GM23248 (cell line): Measurements from ENCODE around the gene NPAS2. TPM values are rescaled to one million over a fixed set of nuclear protein-coding genes. Genes with fewer than 3 reads are reported as not detected.

ENCODE experiments used
- DNase-seq: peaks from one replicate; pipeline ENCODE4 v3.0.0-alpha.2; 2015
- H2AFZ ChIP-seq: fragments of 200-600 bp; sonication (generic); 2 replicates; pipeline ENCODE4 v1.6.1; 2016; ENCODE audit warnings: antibody characterized with exemption
- H3F3A ChIP-seq: fragments of 200-600 bp; sonication (generic); 2 replicates; pipeline ENCODE4 v1.6.1; 2016; ENCODE audit warnings: mild to moderate bottlenecking, antibody characterized with exemption, mixed run types; ENCODE audit not compliant: insufficient read depth
- H3K27ac ChIP-seq: fragments of 200-600 bp; sonication (generic); 2 replicates; pipeline ENCODE4 v1.5.1; 2016; ENCODE audit warnings: mild to moderate bottlenecking
- H3K27me3 ChIP-seq: fragments of 200-600 bp; sonication (generic); replicated peaks from 2 replicates; pipeline ENCODE4 v1.6.1; 2016; ENCODE audit warnings: mild to moderate bottlenecking; ENCODE audit not compliant: insufficient read depth
- H3K36me3 ChIP-seq: fragments of 200-600 bp; sonication (generic); 2 replicates; pipeline ENCODE4 v1.6.1; 2016; ENCODE audit warnings: low read depth, mild to moderate bottlenecking
- H3K4me1 ChIP-seq: fragments of 200-600 bp; sonication (generic); 2 replicates; pipeline ENCODE4 v1.6.1; 2016; ENCODE audit warnings: mild to moderate bottlenecking; ENCODE audit not compliant: insufficient read depth
- H3K4me2 ChIP-seq: fragments of 200-600 bp; sonication (generic); one replicate; pipeline ENCODE4 v1.6.1; 2016; ENCODE audit warnings: mild to moderate bottlenecking; ENCODE audit not compliant: unreplicated experiment
- H3K4me3 ChIP-seq: fragments of 200-600 bp; sonication (generic); 2 replicates; pipeline ENCODE4 v1.5.1; 2016; ENCODE audit warnings: mild to moderate bottlenecking
- H3K79me2 ChIP-seq: fragments of 200-600 bp; sonication (generic); 2 replicates; pipeline ENCODE4 v1.6.1; 2016; ENCODE audit warnings: mild to moderate bottlenecking; ENCODE audit not compliant: insufficient read depth
- H3K9ac ChIP-seq: fragments of 200-600 bp; sonication (generic); 2 replicates; pipeline ENCODE4 v1.6.1; 2016; ENCODE audit warnings: mild to moderate bottlenecking
- H3K9me2 ChIP-seq: fragments of 200-600 bp; sonication (generic); 2 replicates; pipeline ENCODE4 v1.6.1; 2016; ENCODE audit warnings: mixed run types, mild to moderate bottlenecking, moderate library complexity; ENCODE audit not compliant: insufficient read depth
- H3K9me3 ChIP-seq: fragments of 200-600 bp; sonication (generic); one replicate; pipeline ENCODE4 v1.6.1; 2017; ENCODE audit warnings: low read depth
- H4K20me1 ChIP-seq: fragments of 200-600 bp; sonication (generic); 2 replicates; pipeline ENCODE4 v1.6.0; 2016; ENCODE audit not compliant: insufficient read depth
- EZH2 ChIP-seq: fragments of 200-600 bp; sonication (generic); IDR thresholded peaks from 2 replicates; pipeline ENCODE4 v1.6.1; 2018; ENCODE audit warnings: antibody characterized with exemption, mild to moderate bottlenecking; ENCODE audit not compliant: insufficient read depth, poor library complexity, severe bottlenecking
- EZH2phosphoT487 ChIP-seq: fragments of 200-600 bp; sonication (generic); IDR thresholded peaks from 2 replicates; pipeline ENCODE4 v1.6.1; 2018; ENCODE audit warnings: antibody characterized with exemption, moderate library complexity, mild to moderate bottlenecking, low read depth; ENCODE audit not compliant: insufficient read depth
- WGBS, 2 experiments: methylation state at CpG; one replicate each; pipeline ENCODE4 v1.1.6; 2015 to 2017; ENCODE audit warnings: low lambda C conversion rate in 2 of 2, low coverage in 1 of 2; ENCODE audit errors: missing lambda C conversion rate in 2 of 2; 5-methylcytosine and 5-hydroxymethylcytosine counted together
- in situ Hi-C: fragments of 300-500 bp; cut with MboI; formaldehyde crosslinking; loops from 2 replicates; pipeline ENCODE4 v1.15.0; 2020
- polyA plus RNA-seq: library from polyadenylated mRNA; unstranded; fragments of >200 nt; fragmentation: Nextera tagmentation; extraction: Ambion mirVana; gene quantifications from 2 replicates; pipeline ENCODE4 v1.2.1, GENCODE V29; 2016
- total RNA-seq: library from RNA; depleted of rRNA; stranded (reverse); fragments of >200 nt; shearing (Covaris generic); gene quantifications from 2 replicates; pipeline ENCODE4 v1.2.3, GENCODE V29; 2014

Gene NPAS2
- total and polyA plus RNA-seq, 2 experiments from 2014 or later, result 3.8 to 10.8 TPM

DNA sequence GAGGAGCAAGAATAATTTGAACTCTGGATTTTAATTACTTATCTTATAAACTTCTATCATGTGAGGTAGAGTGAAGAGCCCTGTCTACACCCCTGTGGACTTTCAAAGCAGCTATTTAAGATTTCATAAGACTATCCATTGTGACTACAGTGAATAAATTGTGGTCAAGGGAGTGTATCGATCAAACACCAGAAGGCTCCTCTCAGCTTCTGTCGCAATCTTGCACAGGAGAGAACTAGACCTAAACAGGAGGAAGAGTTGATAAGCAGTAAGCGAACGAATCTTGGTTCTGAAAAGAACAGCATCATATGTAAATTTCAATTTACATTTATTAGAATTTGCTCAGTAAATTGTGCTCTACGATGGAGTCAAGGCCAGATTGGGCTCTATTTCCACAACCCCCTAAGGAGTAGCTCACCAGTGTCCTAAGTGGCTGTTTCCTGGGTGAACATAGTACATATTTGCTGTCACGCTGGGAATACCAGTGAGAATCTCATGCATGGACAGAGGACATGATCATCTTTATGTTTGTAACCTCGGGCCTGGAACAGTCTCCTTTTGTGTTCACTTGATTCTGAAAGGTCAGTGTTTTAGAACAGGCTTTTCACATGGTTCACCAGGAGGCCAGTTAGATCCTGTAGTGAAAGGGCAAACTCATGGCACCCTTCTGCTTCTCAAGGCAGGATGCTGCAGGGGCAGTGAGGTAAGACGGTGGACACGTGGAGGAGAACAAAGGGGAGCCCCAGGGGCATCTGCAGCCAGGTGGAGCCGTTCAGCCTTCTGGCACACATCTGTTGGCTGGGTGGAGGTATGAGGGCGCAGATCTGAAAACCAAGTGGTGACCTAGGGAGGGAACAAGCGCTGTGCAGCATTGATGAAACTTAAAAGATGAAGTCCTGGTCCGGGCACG is 33.3 kb downstream of the NPAS2 start:
- Histone ChIP-seq H3K4me3 (no peak overlapping the region), H3K4me1 (peaks cover 12% of the 10 kb centered on the region), H3K27ac (no peak overlapping the region), H4K20me1 (no peaks in the 10 kb centered on the region), H3K9ac (no peak overlapping the region), H3K27me3 (no peaks in the 10 kb centered on the region), H2AFZ (no peak overlapping the region), H3K4me2 (no peak overlapping the region), H3K79me2 (peaks cover 7% of the 10 kb centered on the region; the same call in 1 of the 2 replicates), H3K36me3 (no peaks in the 10 kb centered on the region), H3F3A (peaks cover 17% of the 10 kb centered on the region), H3K9me3 (no peaks in the 10 kb centered on the region), H3K9me2 (no peaks in the 10 kb centered on the region)
- 97% methylated on average over 13 to 14 of the region's 14 CpGs for WGBS, 2 experiments
- TF ChIP-seq EZH2phosphoT487 (no peak), EZH2 (no peak)
- DNase-seq, result no peak
- in situ Hi-C loops, result no loop called here

DNA sequence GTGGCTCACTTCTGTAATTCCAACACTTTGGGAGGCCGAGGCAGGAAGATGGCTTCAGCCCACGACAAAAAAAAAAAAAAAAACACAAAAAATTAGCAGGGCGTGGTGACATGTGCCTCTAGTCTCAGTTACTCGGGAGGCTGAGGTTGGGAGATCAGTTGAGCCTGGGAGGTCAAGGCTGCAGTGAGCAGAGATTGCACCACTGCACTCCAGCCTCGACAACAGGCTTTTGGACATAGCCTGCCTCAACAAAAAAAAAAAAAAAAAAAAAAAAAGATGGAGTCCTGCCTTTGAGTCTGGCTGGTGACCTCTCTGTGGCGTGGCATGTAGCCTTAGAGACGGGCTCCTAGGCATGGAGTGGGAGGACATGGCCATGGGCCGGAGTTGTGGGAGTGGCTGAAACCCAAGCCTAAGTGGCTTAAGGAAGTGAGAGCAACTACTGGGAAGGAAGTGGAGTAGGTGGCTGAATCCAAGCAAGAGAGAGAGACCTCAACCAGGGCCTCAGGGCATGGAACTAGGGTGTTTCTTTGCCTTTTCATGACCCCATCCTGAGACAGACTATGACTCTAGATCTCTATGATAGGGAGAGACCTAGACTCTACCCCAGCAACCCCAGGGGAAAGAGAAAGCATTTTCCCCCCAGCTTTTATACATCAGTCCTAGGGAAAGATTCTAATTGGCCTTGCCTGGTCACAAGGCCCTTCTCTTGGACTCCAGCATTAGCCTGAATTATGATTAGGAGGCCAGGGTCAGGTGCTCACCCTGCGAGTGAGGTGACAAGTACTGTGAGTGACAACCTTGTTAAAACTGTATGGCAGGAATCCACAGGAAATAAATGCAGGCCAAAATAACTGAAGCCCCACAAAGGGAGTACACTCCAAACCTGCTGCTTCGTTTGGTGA is 34.2 kb downstream of the NPAS2 start:
- TF ChIP-seq EZH2phosphoT487, result no peak
- TF ChIP-seq EZH2, result no peak
- H3K9ac ChIP-seq, result no peak overlapping the region
- peaks cover 7% of the 10 kb centered on the region; the same call in 1 of the 2 replicates for H3K79me2 ChIP-seq
- H3K9me3 ChIP-seq, result no peaks in the 10 kb centered on the region
- H2AFZ ChIP-seq, result no peak overlapping the region
- H4K20me1 ChIP-seq, result no peaks in the 10 kb centered on the region
- H3K27ac ChIP-seq, result no peak overlapping the region
- peaks cover 23% of the 10 kb centered on the region for H3F3A ChIP-seq
- H3K4me2 ChIP-seq, result no peak overlapping the region
- in situ Hi-C loops, result no loop called here
- H3K9me2 ChIP-seq, result no peaks in the 10 kb centered on the region
- peaks cover 18% of the 10 kb centered on the region for H3K4me1 ChIP-seq
- no peaks in the 10 kb centered on the region for H3K36me3 ChIP-seq
- H3K27me3 ChIP-seq, result no peaks in the 10 kb centered on the region
- no peak for DNase-seq
- no peak overlapping the region for H3K4me3 ChIP-seq
- 92% methylated on average over 9 to 10 of the region's 10 CpGs for WGBS, 2 experiments

- no peaks in the 10 kb centered on the region for H3K9me3 ChIP-seq
- DNase-seq, result no peak
- TF ChIP-seq EZH2phosphoT487 (no peak), EZH2 (no peak)
- no peak overlapping the region for H3K4me2 ChIP-seq
- 98% methylated on average over 7 of the region's 7 CpGs for WGBS, 2 experiments
- in situ Hi-C loops, result no loop called here
- peaks cover 11% of the 10 kb centered on the region; the same call in 1 of the 2 replicates for H3K79me2 ChIP-seq
- H3K27me3 ChIP-seq, result no peaks in the 10 kb centered on the region
- H3K4me1 ChIP-seq, result peaks cover 18% of the 10 kb centered on the region
- no peaks in the 10 kb centered on the region for H3K9me2 ChIP-seq
- H3F3A ChIP-seq, result peaks cover 23% of the 10 kb centered on the region
- H3K27ac ChIP-seq, result no peak overlapping the region
- no peak overlapping the region for H3K9ac ChIP-seq
- H4K20me1 ChIP-seq, result no peaks in the 10 kb centered on the region
- H3K36me3 ChIP-seq, result no peaks in the 10 kb centered on the region
- H3K4me3 ChIP-seq, result no peak overlapping the region
- H2AFZ ChIP-seq, result no peak overlapping the region
Observed at GRCh38 chr2:100855084-100855483, 35.1 kb downstream of the NPAS2 start.

DNA sequence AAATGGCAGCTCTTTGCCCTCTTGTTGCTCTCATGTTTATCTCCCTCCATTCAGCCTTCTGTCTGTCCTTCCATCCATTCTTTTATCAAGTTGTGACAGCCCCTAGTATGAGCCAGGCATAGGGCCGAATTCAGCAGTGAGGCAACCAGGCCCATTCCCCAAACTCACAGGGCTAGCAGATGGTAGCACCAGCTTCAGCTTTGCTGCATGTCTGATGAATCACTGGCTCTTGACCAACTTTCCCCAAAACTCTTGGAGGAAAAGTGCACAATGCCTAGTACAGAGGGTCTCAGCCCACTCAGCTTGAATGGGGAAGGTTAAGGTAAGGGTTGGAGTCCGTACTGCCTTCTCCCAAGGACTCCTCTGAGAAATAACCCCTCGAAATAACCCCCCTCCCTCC is 35.7 kb downstream of the NPAS2 start:
- H3K9me2 ChIP-seq, result no peaks in the 10 kb centered on the region
- no peak overlapping the region for H3K4me3 ChIP-seq
- H3K4me2 ChIP-seq, result no peak overlapping the region
- peaks cover 18% of the 10 kb centered on the region for H3K4me1 ChIP-seq
- no peaks in the 10 kb centered on the region for H3K9me3 ChIP-seq
- no peaks in the 10 kb centered on the region for H3K27me3 ChIP-seq
- TF ChIP-seq EZH2phosphoT487, result no peak
- TF ChIP-seq EZH2, result no peak
- 94 to 97% methylated on average over 3 of the region's 3 CpGs for WGBS, 2 experiments
- peaks cover 23% of the 10 kb centered on the region for H3F3A ChIP-seq
- no peaks in the 10 kb centered on the region for H4K20me1 ChIP-seq
- no peak for DNase-seq
- no peak overlapping the region for H3K27ac ChIP-seq
- H3K79me2 ChIP-seq, result peaks cover 15% of the 10 kb centered on the region; the same call in 1 of the 2 replicates
- in situ Hi-C loops, result no loop called here
- H3K9ac ChIP-seq, result no peak overlapping the region
- no peak overlapping the region for H2AFZ ChIP-seq
- H3K36me3 ChIP-seq, result no peaks in the 10 kb centered on the region
